HG03135 (cell line): ENCODE measurements around the gene BSG.
"Not testable (repeated sequence)": the region's sequence is repeated elsewhere in the genome, so short reads cannot be mapped to it uniquely, and the experiment has no call there.

Source experiments
- ATAC-seq: cut with Tn5 transposase; IDR thresholded peaks from one replicate; pipeline ENCODE4 v1.9.1; 2021; ENCODE audit warnings: mild to moderate bottlenecking, moderate library complexity; ENCODE audit not compliant: unreplicated experiment

Gene BSG

GRCh38 chr19:602391-603301 is 30.2 kb downstream of the BSG start:
- ATAC-seq, result no peak

GRCh38 chr19:603302-603639 is 30.9 kb downstream of the BSG start:
- ATAC-seq, result not testable (repeated sequence)

- ATAC-seq, result not testable (repeated sequence)
Observed at GRCh38 chr19:603779-604178, 31.4 kb downstream of the BSG start.

GRCh38 chr19:604355-604754 is 32.0 kb downstream of the BSG start:
- no peak for ATAC-seq

- ATAC-seq, result not testable (repeated sequence)
Observed at GRCh38 chr19:605061-605971, 32.9 kb downstream of the BSG start.

- ATAC-seq, result no peak
Observed at GRCh38 chr19:607301-608154, 35.1 kb downstream of the BSG start.

GRCh38 chr19:608155-609003 is 36.0 kb downstream of the BSG start:
- ATAC-seq, result no peak

- no peak for ATAC-seq
Observed at GRCh38 chr19:609004-609346, 36.6 kb downstream of the BSG start.

- no peak for ATAC-seq
Observed at GRCh38 chr19:610071-610800, 37.8 kb downstream of the BSG start.

GRCh38 chr19:610801-611480 is 38.5 kb downstream of the BSG start:
- no peak for ATAC-seq

GRCh38 chr19:611481-611868 is 39.1 kb downstream of the BSG start:
- ATAC-seq, result no peak

- ATAC-seq, result no peak
Observed at GRCh38 chr19:612941-613340, 40.5 kb downstream of the BSG start.

GRCh38 chr19:613732-614567 is 41.6 kb downstream of the BSG start:
- no peak for ATAC-seq

GRCh38 chr19:615619-616018 is 43.2 kb downstream of the BSG start:
- no peak for ATAC-seq

GRCh38 chr19:616062-616700 is 43.8 kb downstream of the BSG start:
- no peak for ATAC-seq

- ATAC-seq, result no peak
Observed at GRCh38 chr19:616747-617526, 44.5 kb downstream of the BSG start.
